Measurements from ENCODE around the gene EMP2.

EMP2 gene

GRCh38 chr16:10551881-10552280 lies 28.5 kb downstream of the EMP2 start:
- no peak overlapping the region for H3K4me3 ChIP-seq (ENCODE audit: low read length, poor library complexity, severe bottlenecking)
- no peak overlapping the region for H3K4me2 ChIP-seq (ENCODE audit: low read depth, low read length, poor library complexity, severe bottlenecking)
- H3K9ac ChIP-seq (ENCODE audit: low read depth, low read length, poor library complexity, severe bottlenecking): no peak overlapping the region
- no peak overlapping the region for H2AFZ ChIP-seq (ENCODE audit: low read length)
- no peaks in the 10 kb centered on the region for H3K27me3 ChIP-seq (ENCODE audit: insufficient read depth, low read length, poor library complexity, severe bottlenecking)
- no peaks in the 10 kb centered on the region for H4K20me1 ChIP-seq (ENCODE audit: insufficient read depth, low read length, poor library complexity, severe bottlenecking)
- H3F3A ChIP-seq (ENCODE audit: low read depth): no peaks in the 10 kb centered on the region
- no peaks in the 10 kb centered on the region for H3K79me2 ChIP-seq (ENCODE audit: insufficient read depth, low read length)
- no peak for TF ChIP-seq EZH2phosphoT487 (IDR thresholded peaks at IDR 0.05; ENCODE audit: borderline replicate concordance)
- TF ChIP-seq CTCF (conservative IDR thresholded peaks at IDR 0.05; ENCODE audit: low read length): no peak
- no peaks in the 10 kb centered on the region for H3K9me2 ChIP-seq (replicated peaks; ENCODE audit: low read depth, low read length)
- no peaks in the 10 kb centered on the region for H3K36me3 ChIP-seq (ENCODE audit: insufficient read depth, low read length)
- H3K9me3 ChIP-seq (ENCODE audit: insufficient read depth, low read depth, low read length): no peaks in the 10 kb centered on the region
- H3K4me1 ChIP-seq (ENCODE audit: insufficient read depth, low read length, poor library complexity, severe bottlenecking): no peaks in the 10 kb centered on the region

- no peak overlapping the region for H3K4me3 ChIP-seq (ENCODE audit: low read length, poor library complexity, severe bottlenecking)
- H3K79me2 ChIP-seq (ENCODE audit: insufficient read depth, low read length): no peaks in the 10 kb centered on the region
- no peaks in the 10 kb centered on the region for H4K20me1 ChIP-seq (ENCODE audit: insufficient read depth, low read length, poor library complexity, severe bottlenecking)
- no peaks in the 10 kb centered on the region for H3K4me1 ChIP-seq (ENCODE audit: insufficient read depth, low read length, poor library complexity, severe bottlenecking)
- H3K9me3 ChIP-seq (ENCODE audit: insufficient read depth, low read depth, low read length): no peaks in the 10 kb centered on the region
- no peaks in the 10 kb centered on the region for H3K36me3 ChIP-seq (ENCODE audit: insufficient read depth, low read length)
- H3K4me2 ChIP-seq (ENCODE audit: low read depth, low read length, poor library complexity, severe bottlenecking): no peak overlapping the region
- no peak overlapping the region for H3K9ac ChIP-seq (ENCODE audit: low read depth, low read length, poor library complexity, severe bottlenecking)
- H3K27me3 ChIP-seq (ENCODE audit: insufficient read depth, low read length, poor library complexity, severe bottlenecking): no peaks in the 10 kb centered on the region
- H3K9me2 ChIP-seq (replicated peaks; ENCODE audit: low read depth, low read length): no peaks in the 10 kb centered on the region
- no peak overlapping the region for H2AFZ ChIP-seq (ENCODE audit: low read length)
- no peak for TF ChIP-seq CTCF (conservative IDR thresholded peaks at IDR 0.05; ENCODE audit: low read length)
- no peak for TF ChIP-seq EZH2phosphoT487 (IDR thresholded peaks at IDR 0.05; ENCODE audit: borderline replicate concordance)
- no peaks in the 10 kb centered on the region for H3F3A ChIP-seq (ENCODE audit: low read depth)
These were observed 32.0 kb downstream of the EMP2 start for GRCh38 chr16:10548404-10548803.

GRCh38 chr16:10547708-10548107 lies 32.7 kb downstream of the EMP2 start:
- Histone ChIP-seq H3K79me2 (ENCODE audit: insufficient read depth, low read length) (no peaks in the 10 kb centered on the region), H3K9me2 (replicated peaks; ENCODE audit: low read depth, low read length) (no peaks in the 10 kb centered on the region), H3K9ac (ENCODE audit: low read depth, low read length, poor library complexity, severe bottlenecking) (no peak overlapping the region), H3K27me3 (ENCODE audit: insufficient read depth, low read length, poor library complexity, severe bottlenecking) (no peaks in the 10 kb centered on the region), H3K4me2 (ENCODE audit: low read depth, low read length, poor library complexity, severe bottlenecking) (no peak overlapping the region), H3K4me3 (ENCODE audit: low read length, poor library complexity, severe bottlenecking) (no peak overlapping the region), H4K20me1 (ENCODE audit: insufficient read depth, low read length, poor library complexity, severe bottlenecking) (no peaks in the 10 kb centered on the region), H2AFZ (ENCODE audit: low read length) (no peak overlapping the region), H3K4me1 (ENCODE audit: insufficient read depth, low read length, poor library complexity, severe bottlenecking) (no peaks in the 10 kb centered on the region), H3F3A (ENCODE audit: low read depth) (no peaks in the 10 kb centered on the region), H3K9me3 (ENCODE audit: insufficient read depth, low read depth, low read length) (no peaks in the 10 kb centered on the region), H3K36me3 (ENCODE audit: insufficient read depth, low read length) (no peaks in the 10 kb centered on the region)
- TF ChIP-seq CTCF (conservative IDR thresholded peaks at IDR 0.05; ENCODE audit: low read length): no peak
- TF ChIP-seq EZH2phosphoT487 (IDR thresholded peaks at IDR 0.05; ENCODE audit: borderline replicate concordance): no peak

All from Loucy (cell line).